Activated CD8-positive, alpha-beta memory T cell treated with anti-CD3 and anti-CD28 coated beads, Interleukin-2, amount 50 U/mL, for 24 hours (primary cell): ENCODE results near the gene MGST3.
"Not testable (repeated sequence)": the region's sequence is repeated elsewhere in the genome, so short reads cannot be mapped to it uniquely, and the experiment has no call there.

Experiments used
- DNase-seq: peaks from one replicate; pipeline ENCODE4 v3.0.0-alpha.2; 2020; ENCODE audit errors: extremely low read depth

Gene MGST3

GRCh38 chr1:165697881-165698760 is 67.1 kb downstream of the MGST3 start, which contains the start of gene ALDH9A1:
TSS of gene ALDH9A1 (minus strand) at chr1:165698562. CDS start at chr1:165698558, 4 bp downstream.
- peak; percentile 77 for DNase-seq

GRCh38 chr1:165698761-165699052 is 67.7 kb downstream of the MGST3 start:
- DNase-seq, result no peak

- DNase-seq, result no peak
Measured at GRCh38 chr1:165699577-165699976, 68.5 kb downstream of the MGST3 start.

- not testable (repeated sequence) for DNase-seq
Measured at GRCh38 chr1:165701922-165702321, 70.9 kb downstream of the MGST3 start.

- no peak for DNase-seq
Measured at GRCh38 chr1:165703648-165704047, 72.6 kb downstream of the MGST3 start.
